Measurements from ENCODE around the gene ZIK1. TPM values are rescaled to one million over a fixed set of nuclear protein-coding genes. Genes with fewer than 3 reads are reported as not detected.

Gene ZIK1
- polyA plus RNA-seq, 3 donors: 0.51 to 1.1 (median 1.0) TPM

DNA sequence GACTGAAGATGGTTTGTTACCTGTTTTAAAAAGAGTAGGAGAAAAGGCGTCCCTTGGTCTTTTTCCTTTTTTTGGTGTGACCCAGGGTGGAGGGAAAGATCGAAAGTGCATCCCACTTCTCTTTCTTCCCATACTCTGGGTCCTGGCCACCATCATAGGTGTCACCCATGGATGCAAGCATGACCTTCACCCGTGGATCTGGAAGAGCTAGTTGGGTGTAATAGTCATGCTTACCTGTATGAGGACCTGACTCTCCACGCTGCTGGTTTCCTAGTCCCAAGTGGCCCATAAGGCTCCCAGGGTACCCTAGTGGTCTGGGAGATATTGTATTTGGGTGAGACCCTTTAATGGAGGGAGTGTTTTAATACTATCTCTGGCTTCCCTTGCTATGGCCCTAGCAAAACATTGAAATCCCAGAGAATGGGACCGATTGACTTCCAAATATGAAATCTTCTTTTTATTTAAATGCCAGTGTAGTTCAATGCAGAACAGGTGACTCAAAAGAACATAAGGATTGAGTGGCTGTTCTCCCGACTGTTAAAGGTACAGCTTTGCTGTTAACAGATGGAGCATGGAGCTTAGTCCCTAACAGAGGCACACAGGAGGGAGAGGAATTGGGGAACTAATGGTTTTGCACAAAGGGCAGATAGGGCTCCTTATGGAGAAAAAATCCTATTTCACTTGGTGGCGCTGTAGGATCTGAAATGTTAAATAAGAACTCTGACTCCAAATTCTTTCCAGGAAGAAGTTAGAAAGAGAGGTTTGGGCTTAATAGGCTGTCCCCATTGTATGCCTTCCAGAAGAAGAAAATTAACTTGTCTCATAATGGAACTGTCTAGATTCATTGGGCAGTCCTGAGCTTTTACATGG lies 17.3 kb upstream of the ZIK1 start:
- no peaks in the 10 kb centered on the region for H3K4me1 ChIP-seq (ENCODE audit: control insufficient read depth in 1 of 2, insufficient read depth in 2 of 2, low read length in 2 of 2)
- H3K9me3 Mint-ChIP-seq: peaks cover 63 to 98% (median 96%) of the 10 kb centered on the region in 7 donors
- peaks cover 0 to 4% (median 0%) of the 10 kb centered on the region in 3 donors for H3K27me3 Mint-ChIP-seq (ENCODE audit: low read depth in 3 of 3)
- H3K36me3 Mint-ChIP-seq: no peaks in the 10 kb centered on the region
- intact Hi-C loops (cut with micrococcal nuclease): no loop called here
- no peak for DNase-seq
- peaks cover 0 to 6% of the 10 kb centered on the region in 2 donors for H3K36me3 ChIP-seq (replicated peaks in 1 of 2; ENCODE audit: control insufficient read depth in 1 of 2, insufficient read depth in 2 of 2, low read length in 2 of 2)
- H3K27ac ChIP-seq (ENCODE audit: low read depth in 1 of 2, low read length in 2 of 2): no peak overlapping the region
- H3K4me2 ChIP-seq (replicated peaks; ENCODE audit: extremely low read depth, low read length, poor library complexity, severe bottlenecking): no peak overlapping the region
- H3K4me3 Mint-ChIP-seq: no peak overlapping the region
- no peaks in the 10 kb centered on the region for H3K79me2 ChIP-seq (ENCODE audit: insufficient read depth, low read length)
- H3K27ac Mint-ChIP-seq: no peak overlapping the region
- peak overlapping the region in 1 of 3 experiments; percentile 40 for H3K4me3 ChIP-seq (replicated peaks in 1 of 3; ENCODE audit: low read depth in 2 of 3, low read length in 3 of 3)
- TF ChIP-seq, protein P1, sequence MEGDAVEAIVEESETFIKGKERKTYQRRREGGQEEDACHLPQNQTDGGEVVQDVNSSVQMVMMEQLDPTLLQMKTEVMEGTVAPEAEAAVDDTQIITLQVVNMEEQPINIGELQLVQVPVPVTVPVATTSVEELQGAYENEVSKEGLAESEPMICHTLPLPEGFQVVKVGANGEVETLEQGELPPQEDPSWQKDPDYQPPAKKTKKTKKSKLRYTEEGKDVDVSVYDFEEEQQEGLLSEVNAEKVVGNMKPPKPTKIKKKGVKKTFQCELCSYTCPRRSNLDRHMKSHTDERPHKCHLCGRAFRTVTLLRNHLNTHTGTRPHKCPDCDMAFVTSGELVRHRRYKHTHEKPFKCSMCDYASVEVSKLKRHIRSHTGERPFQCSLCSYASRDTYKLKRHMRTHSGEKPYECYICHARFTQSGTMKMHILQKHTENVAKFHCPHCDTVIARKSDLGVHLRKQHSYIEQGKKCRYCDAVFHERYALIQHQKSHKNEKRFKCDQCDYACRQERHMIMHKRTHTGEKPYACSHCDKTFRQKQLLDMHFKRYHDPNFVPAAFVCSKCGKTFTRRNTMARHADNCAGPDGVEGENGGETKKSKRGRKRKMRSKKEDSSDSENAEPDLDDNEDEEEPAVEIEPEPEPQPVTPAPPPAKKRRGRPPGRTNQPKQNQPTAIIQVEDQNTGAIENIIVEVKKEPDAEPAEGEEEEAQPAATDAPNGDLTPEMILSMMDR (IDR thresholded peaks at IDR 0.05): no peak
- no peak overlapping the region for H3K9ac ChIP-seq (ENCODE audit: insufficient read depth, low read length, poor library complexity, severe bottlenecking)
- 58% methylated on average over 2 of the region's 7 CpGs for WGBS (ENCODE audit: insufficient coverage)
- H3K4me1 Mint-ChIP-seq: no peaks in the 10 kb centered on the region
- H4K20me1 ChIP-seq (ENCODE audit: insufficient read depth, low read length): no peaks in the 10 kb centered on the region
- H2AFZ ChIP-seq (ENCODE audit: insufficient read depth, low read depth, low read length, poor library complexity, severe bottlenecking): no peak overlapping the region
- peaks cover 74 to 99% of the 10 kb centered on the region in 2 donors for H3K9me3 ChIP-seq (replicated peaks in 1 of 2; ENCODE audit: control insufficient read depth in 1 of 2, insufficient read depth in 1 of 2, low read length in 2 of 2)
- no peaks in the 10 kb centered on the region for H3K27me3 ChIP-seq (ENCODE audit: control insufficient read depth in 2 of 2, insufficient read depth in 2 of 2, low read length in 2 of 2)

DNA sequence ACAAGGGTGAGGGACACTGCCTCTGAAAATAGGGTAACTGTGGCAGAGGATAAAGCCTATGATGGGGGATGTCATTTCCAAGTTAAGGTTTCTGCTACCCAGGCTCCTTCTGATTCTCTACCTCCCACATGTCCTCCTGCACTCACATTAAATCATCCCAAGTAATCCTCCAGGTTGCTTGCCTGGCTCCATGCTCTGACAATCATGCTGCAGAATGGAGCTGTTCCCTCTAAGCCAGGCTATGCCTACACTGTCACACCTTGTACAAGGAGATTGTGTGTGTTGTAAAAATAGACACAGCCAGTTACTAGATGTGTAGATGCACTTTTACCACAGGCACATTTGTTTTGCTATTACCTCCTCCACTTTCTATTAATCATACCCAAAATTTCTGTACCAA lies 13.2 kb upstream of the ZIK1 start:
- peaks cover 31 to 46% of the 10 kb centered on the region in 2 donors for H3K36me3 ChIP-seq (replicated peaks in 1 of 2; ENCODE audit: control insufficient read depth in 1 of 2, insufficient read depth in 2 of 2, low read length in 2 of 2)
- TF ChIP-seq, protein P1 (IDR thresholded peaks at IDR 0.05): no peak
- H3K27me3 ChIP-seq (ENCODE audit: control insufficient read depth in 2 of 2, insufficient read depth in 2 of 2, low read length in 2 of 2): no peaks in the 10 kb centered on the region
- H3K79me2 ChIP-seq (ENCODE audit: insufficient read depth, low read length): no peaks in the 10 kb centered on the region
- no peak overlapping the region for H3K4me3 Mint-ChIP-seq
- peaks cover 35 to 39% of the 10 kb centered on the region in 2 donors for H3K36me3 Mint-ChIP-seq
- peaks cover 90 to 99% of the 10 kb centered on the region in 2 donors for H3K9me3 ChIP-seq (replicated peaks in 1 of 2; ENCODE audit: control insufficient read depth in 1 of 2, insufficient read depth in 1 of 2, low read length in 2 of 2)
- no peak for DNase-seq
- H3K4me3 ChIP-seq (replicated peaks in 1 of 3; ENCODE audit: low read depth in 2 of 3, low read length in 3 of 3): peak overlapping the region in 1 of 3 experiments; percentile 54
- H3K9me3 Mint-ChIP-seq: peaks cover 82 to 100% (median 99%) of the 10 kb centered on the region in 7 donors
- peaks cover 0 to 1% (median 0%) of the 10 kb centered on the region in 3 donors for H3K27me3 Mint-ChIP-seq (ENCODE audit: low read depth in 3 of 3)
- H2AFZ ChIP-seq (ENCODE audit: insufficient read depth, low read depth, low read length, poor library complexity, severe bottlenecking): no peak overlapping the region
- H3K4me2 ChIP-seq (replicated peaks; ENCODE audit: extremely low read depth, low read length, poor library complexity, severe bottlenecking): no peak overlapping the region
- no peak overlapping the region for H3K27ac Mint-ChIP-seq
- intact Hi-C loops (cut with micrococcal nuclease): loop anchor here in 1 of 2 donors (10.0 kb wide), 1 partner anchor 46 kb away; the partner anchor contains the start of gene ZNF549
- H3K9ac ChIP-seq (ENCODE audit: insufficient read depth, low read length, poor library complexity, severe bottlenecking): no peak overlapping the region
- H4K20me1 ChIP-seq (ENCODE audit: insufficient read depth, low read length): no peaks in the 10 kb centered on the region
- H3K4me1 Mint-ChIP-seq: no peaks in the 10 kb centered on the region
- H3K4me1 ChIP-seq (ENCODE audit: control insufficient read depth in 1 of 2, insufficient read depth in 2 of 2, low read length in 2 of 2): no peaks in the 10 kb centered on the region
- H3K27ac ChIP-seq (ENCODE audit: low read depth in 1 of 2, low read length in 2 of 2): no peak overlapping the region

All from CD14-positive monocyte (primary cell).